HepG2 (cell line): Measurements from ENCODE around the gene TSKU. TPM values are rescaled to one million over a fixed set of nuclear protein-coding genes. Genes with fewer than 3 reads are reported as not detected.

Experiments used
- CAMTA2 ChIP-seq: sonication (generic); formaldehyde crosslinking; IDR thresholded peaks from 2 replicates; pipeline ENCODE4 v1.4.0; 2020; ENCODE audit warnings: mild to moderate bottlenecking, missing genetic modification reagents, borderline replicate concordance
- FOXA3 ChIP-seq: IDR thresholded peaks from 2 replicates; pipeline ENCODE4 v1.6.1; 2016; ENCODE audit warnings: missing genetic modification reagents, missing compliant biosample characterization
- GLI4 ChIP-seq: sonication (generic); formaldehyde crosslinking; IDR thresholded peaks from 2 replicates; pipeline ENCODE4 v1.5.1; 2020; ENCODE audit warnings: missing genetic modification reagents, mild to moderate bottlenecking, moderate library complexity, borderline replicate concordance
- HOXA7 ChIP-seq: sonication (generic); formaldehyde crosslinking; IDR thresholded peaks from 2 replicates; pipeline ENCODE4 v1.8.1; 2022; ENCODE audit warnings: mild to moderate bottlenecking, missing genetic modification reagents, moderate library complexity
- KMT2A ChIP-seq: sonication (generic); formaldehyde crosslinking; IDR thresholded peaks from 2 replicates; pipeline ENCODE4 v1.4.0; 2020; ENCODE audit warnings: missing genetic modification reagents
- MYNN ChIP-seq: sonication (generic); formaldehyde crosslinking; IDR thresholded peaks from 2 replicates; pipeline ENCODE4 v1.4.0; 2020; ENCODE audit warnings: mild to moderate bottlenecking, low read depth, missing genetic modification reagents
- ZBTB3 ChIP-seq: sonication (generic); formaldehyde crosslinking; IDR thresholded peaks from 2 replicates; pipeline ENCODE4 v1.4.0; 2020; ENCODE audit warnings: low read depth, mild to moderate bottlenecking, moderate library complexity, missing genetic modification reagents, borderline replicate concordance
- ZFP41 ChIP-seq: sonication (generic); formaldehyde crosslinking; IDR thresholded peaks from 2 replicates; pipeline ENCODE4 v1.4.0; 2020; ENCODE audit warnings: mild to moderate bottlenecking, missing genetic modification reagents, borderline replicate concordance
- ZFP82 ChIP-seq: sonication (generic); formaldehyde crosslinking; IDR thresholded peaks from 2 replicates; pipeline ENCODE4 v1.5.1; 2020; ENCODE audit warnings: mild to moderate bottlenecking, missing genetic modification reagents, borderline replicate concordance
- ZNF143 ChIP-seq: sonication (generic); formaldehyde crosslinking; IDR thresholded peaks from 2 replicates; pipeline ENCODE4 v1.4.0; 2020; ENCODE audit warnings: missing genetic modification reagents
- ZNF660 ChIP-seq: sonication (generic); formaldehyde crosslinking; IDR thresholded peaks from 2 replicates; pipeline ENCODE4 v1.5.1; 2020; ENCODE audit warnings: mild to moderate bottlenecking, low read depth, missing genetic modification reagents, borderline replicate concordance
- ZNF878 ChIP-seq: sonication (generic); formaldehyde crosslinking; IDR thresholded peaks from 2 replicates; pipeline ENCODE4 v1.8.1; 2023; ENCODE audit warnings: mild to moderate bottlenecking, missing genetic modification reagents, moderate library complexity
- ZNF891 ChIP-seq: sonication (generic); formaldehyde crosslinking; IDR thresholded peaks from 2 replicates; pipeline ENCODE4 v1.5.0; 2020; ENCODE audit warnings: mild to moderate bottlenecking, missing genetic modification reagents
- polyA plus RNA-seq, 8 experiments: library from polyadenylated mRNA; depleted of rRNA in 3 of 8; stranded (reverse) in 7 of 8; unstranded in 1 of 8; fragments of >200 nt; fragmentation: Illumina TruSeq in 4 of 8; extraction: Trizol in 4 of 8; gene quantifications; 2 replicates each; pipeline versions ENCODE4 v1.2.1 to v1.2.3, GENCODE V29; 2011 to 2016; ENCODE audit warnings: low read depth in 4 of 8, missing spikeins in 1 of 8, mixed read lengths in 1 of 8; ENCODE audit not compliant: insufficient read depth in 1 of 8
- total RNA-seq, 5 experiments: library from RNA; depleted of rRNA; stranded (reverse); fragments of >200 nt; fragmentation: Illumina TruSeq; extraction: Trizol; gene quantifications; 2 replicates each; pipeline ENCODE4 v1.2.3, GENCODE V29; 2016; ENCODE audit warnings: low read depth in 1 of 5
- TF ChIP-seq, protein P1 (sequence below): sonication (generic); formaldehyde crosslinking; IDR thresholded peaks from one replicate; pipeline ENCODE4 v1.5.1; 2020; ENCODE audit warnings: mild to moderate bottlenecking, missing genetic modification reagents; ENCODE audit errors: not compliant biosample characterization
- TF ChIP-seq, protein P2 (sequence below): sonication (generic); formaldehyde crosslinking; IDR thresholded peaks from 2 replicates; pipeline ENCODE4 v1.8.1; 2023; ENCODE audit warnings: mild to moderate bottlenecking, moderate library complexity, missing genetic modification reagents
- TF ChIP-seq, protein P3 (sequence below): sonication (generic); formaldehyde crosslinking; IDR thresholded peaks from 2 replicates; pipeline ENCODE4 v1.4.0; 2020; ENCODE audit warnings: mild to moderate bottlenecking, missing genetic modification reagents
- TF ChIP-seq, protein P4 (sequence below): sonication (generic); formaldehyde crosslinking; IDR thresholded peaks from 2 replicates; pipeline ENCODE4 v1.5.0; 2020; ENCODE audit warnings: mild to moderate bottlenecking, low read depth, missing genetic modification reagents, borderline replicate concordance
- TF ChIP-seq, protein P5 (sequence below), 2 experiments: fragments of 450-650 bp in 1 of 2; sonication (generic) in 1 of 2; formaldehyde crosslinking; IDR thresholded peaks; 2 replicates each; pipeline versions ENCODE4 v1.5.0 to v1.8.0; 2020 to 2022; ENCODE audit warnings: mild to moderate bottlenecking in 1 of 2, missing genetic modification reagents in 1 of 2

Gene TSKU
- total and polyA plus RNA-seq, 2 of the 13 experiments (the other 11 are each of a cell fraction or from before 2014, with no cell fraction given): 20.3 to 21.4 TPM

DNA sequence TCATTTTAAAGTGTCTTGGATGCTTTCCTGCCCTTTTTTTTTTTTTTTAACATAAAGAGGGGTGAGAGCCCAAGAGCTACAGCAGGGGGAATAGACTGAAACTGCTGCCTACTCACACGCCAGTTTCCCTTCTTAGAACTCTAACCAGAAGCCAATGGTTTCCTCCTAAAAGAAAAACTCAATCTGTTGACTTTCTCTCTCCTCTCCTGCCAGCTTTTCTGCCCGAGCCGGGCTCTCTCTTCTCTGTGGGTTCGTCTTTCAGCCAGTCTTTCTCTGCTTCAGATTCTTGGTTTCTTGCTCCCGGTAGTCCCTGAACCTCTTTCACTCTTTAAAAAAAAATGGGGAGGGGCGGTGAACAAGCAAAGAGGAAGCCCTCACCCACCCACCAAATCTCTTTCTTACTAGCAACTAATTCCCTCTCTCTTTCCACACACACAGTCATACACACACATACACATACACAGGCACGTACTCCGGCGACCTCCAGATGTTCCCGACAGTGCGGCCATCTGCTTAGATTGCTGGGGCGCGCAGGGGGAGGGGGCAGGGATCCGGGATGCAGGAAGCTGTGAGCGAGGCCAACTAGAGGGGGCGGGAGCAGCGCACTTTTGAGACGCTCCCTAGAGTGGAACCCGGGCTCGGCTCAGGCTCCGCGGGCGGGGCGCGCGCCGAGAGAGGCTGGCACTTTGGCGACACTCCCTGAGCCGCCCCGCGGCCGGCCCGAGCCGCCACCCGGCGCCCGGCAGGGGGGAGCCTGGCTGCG lies 444 bp upstream of the TSKU start (continued):
- TF ChIP-seq CAMTA2 (CRISPR knock-in tag) (no peak), ZBTB3 (CRISPR knock-in tag) (no peak), ZNF878 (CRISPR knock-in tag) (no peak), KMT2A (CRISPR knock-in tag) (peak; percentile 31; the same call in 1 of the 2 replicates), MYNN (CRISPR knock-in tag) (no peak), FOXA3 (peak; percentile 27), ZFP82 (CRISPR knock-in tag) (no peak), GLI4 (no peak), ZNF891 (CRISPR knock-in tag) (no peak), ZNF143 (no peak), ZNF660 (CRISPR knock-in tag) (no peak), HOXA7 (CRISPR knock-in tag) (no peak), ZFP41 (CRISPR knock-in tag) (no peak)
- TF ChIP-seq, protein P1, sequence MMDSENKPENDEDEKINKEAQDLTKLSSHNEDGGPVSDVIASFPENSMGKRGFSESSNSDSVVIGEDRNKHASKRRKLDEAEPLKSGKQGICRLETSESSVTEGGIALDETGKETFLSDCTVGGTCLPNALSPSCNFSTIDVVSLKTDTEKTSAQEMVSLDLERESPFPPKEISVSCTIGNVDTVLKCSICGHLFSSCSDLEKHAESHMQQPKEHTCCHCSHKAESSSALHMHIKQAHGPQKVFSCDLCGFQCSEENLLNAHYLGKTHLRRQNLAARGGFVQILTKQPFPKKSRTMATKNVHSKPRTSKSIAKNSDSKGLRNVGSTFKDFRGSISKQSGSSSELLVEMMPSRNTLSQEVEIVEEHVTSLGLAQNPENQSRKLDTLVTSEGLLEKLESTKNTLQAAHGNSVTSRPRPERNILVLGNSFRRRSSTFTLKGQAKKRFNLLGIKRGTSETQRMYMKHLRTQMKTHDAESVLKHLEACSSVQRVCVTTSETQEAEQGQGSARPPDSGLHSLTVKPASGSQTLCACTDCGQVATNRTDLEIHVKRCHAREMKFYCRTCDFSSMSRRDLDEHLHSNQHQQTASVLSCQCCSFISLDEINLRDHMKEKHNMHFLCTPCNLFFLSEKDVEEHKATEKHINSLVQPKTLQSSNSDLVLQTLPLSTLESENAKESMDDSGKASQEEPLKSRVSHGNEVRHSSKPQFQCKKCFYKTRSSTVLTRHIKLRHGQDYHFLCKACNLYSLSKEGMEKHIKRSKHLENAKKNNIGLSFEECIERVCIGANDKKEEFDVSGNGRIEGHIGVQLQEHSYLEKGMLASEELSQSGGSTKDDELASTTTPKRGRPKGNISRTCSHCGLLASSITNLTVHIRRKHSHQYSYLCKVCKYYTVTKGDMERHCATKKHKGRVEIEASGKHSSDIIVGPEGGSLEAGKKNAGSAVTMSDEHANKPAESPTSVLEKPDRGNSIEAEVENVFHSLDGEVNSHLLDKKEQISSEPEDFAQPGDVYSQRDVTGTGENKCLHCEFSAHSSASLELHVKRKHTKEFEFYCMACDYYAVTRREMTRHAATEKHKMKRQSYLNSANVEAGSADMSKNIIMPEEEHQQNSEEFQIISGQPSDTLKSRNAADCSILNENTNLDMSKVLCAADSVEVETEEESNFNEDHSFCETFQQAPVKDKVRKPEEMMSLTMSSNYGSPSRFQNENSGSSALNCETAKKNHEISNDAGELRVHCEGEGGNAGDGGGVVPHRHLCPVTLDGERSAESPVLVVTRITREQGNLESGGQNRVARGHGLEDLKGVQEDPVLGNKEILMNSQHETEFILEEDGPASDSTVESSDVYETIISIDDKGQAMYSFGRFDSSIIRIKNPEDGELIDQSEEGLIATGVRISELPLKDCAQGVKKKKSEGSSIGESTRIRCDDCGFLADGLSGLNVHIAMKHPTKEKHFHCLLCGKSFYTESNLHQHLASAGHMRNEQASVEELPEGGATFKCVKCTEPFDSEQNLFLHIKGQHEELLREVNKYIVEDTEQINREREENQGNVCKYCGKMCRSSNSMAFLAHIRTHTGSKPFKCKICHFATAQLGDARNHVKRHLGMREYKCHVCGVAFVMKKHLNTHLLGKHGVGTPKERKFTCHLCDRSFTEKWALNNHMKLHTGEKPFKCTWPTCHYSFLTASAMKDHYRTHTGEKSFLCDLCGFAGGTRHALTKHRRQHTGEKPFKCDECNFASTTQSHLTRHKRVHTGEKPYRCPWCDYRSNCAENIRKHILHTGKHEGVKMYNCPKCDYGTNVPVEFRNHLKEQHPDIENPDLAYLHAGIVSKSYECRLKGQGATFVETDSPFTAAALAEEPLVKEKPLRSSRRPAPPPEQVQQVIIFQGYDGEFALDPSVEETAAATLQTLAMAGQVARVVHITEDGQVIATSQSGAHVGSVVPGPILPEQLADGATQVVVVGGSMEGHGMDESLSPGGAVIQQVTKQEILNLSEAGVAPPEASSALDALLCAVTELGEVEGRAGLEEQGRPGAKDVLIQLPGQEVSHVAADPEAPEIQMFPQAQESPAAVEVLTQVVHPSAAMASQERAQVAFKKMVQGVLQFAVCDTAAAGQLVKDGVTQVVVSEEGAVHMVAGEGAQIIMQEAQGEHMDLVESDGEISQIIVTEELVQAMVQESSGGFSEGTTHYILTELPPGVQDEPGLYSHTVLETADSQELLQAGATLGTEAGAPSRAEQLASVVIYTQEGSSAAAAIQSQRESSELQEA (CRISPR knock-in tag): no peak
- TF ChIP-seq, protein P2, sequence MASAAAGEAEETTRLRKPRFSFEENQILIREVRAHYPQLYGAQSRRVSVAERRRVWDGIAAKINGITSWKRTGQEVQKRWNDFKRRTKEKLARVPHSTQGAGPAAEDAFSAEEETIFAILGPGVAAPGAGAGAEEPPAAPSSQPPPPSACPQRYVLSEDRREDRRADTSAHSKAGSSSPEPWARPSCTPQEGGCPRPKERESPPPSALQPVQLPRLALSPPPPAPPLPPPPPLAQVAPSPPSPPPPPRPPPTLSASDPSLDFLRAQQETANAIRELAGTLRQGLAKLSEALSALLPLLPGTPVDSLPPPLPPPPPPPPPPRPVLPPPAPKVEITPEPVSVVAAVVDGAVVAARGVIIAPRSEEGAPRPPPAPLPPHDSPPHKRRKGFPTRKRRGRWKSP (CRISPR knock-in tag): no peak
- TF ChIP-seq, protein P3, sequence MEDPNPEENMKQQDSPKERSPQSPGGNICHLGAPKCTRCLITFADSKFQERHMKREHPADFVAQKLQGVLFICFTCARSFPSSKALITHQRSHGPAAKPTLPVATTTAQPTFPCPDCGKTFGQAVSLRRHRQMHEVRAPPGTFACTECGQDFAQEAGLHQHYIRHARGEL: no peak
- TF ChIP-seq, protein P4, sequence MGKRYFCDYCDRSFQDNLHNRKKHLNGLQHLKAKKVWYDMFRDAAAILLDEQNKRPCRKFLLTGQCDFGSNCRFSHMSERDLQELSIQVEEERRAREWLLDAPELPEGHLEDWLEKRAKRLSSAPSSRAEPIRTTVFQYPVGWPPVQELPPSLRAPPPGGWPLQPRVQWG (CRISPR knock-in tag): no peak
- TF ChIP-seq, protein P5, sequence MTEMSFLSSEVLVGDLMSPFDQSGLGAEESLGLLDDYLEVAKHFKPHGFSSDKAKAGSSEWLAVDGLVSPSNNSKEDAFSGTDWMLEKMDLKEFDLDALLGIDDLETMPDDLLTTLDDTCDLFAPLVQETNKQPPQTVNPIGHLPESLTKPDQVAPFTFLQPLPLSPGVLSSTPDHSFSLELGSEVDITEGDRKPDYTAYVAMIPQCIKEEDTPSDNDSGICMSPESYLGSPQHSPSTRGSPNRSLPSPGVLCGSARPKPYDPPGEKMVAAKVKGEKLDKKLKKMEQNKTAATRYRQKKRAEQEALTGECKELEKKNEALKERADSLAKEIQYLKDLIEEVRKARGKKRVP (CRISPR knock-in tag; IDR thresholded peaks at IDR 0.05): no peak
